CD14-positive monocyte (primary cell): ENCODE results near the gene CEACAM16. TPM values are rescaled to one million over a fixed set of nuclear protein-coding genes. Genes with fewer than 3 reads are reported as not detected.

Source experiments
- DNase-seq, 3 donors: peaks; one replicate each; pipeline ENCODE4 v3.0.0-alpha.2; 2011 to 2022
- H2AFZ ChIP-seq: 2 replicates; pipeline ENCODE4 v1.6.0; 2012; ENCODE audit warnings: mild to moderate bottlenecking, low read depth, low read length, inconsistent platforms; ENCODE audit not compliant: insufficient read depth, poor library complexity, severe bottlenecking
- H3K27ac ChIP-seq, 2 donors: 1 replicate in 1 of 2; 2 replicates in 1 of 2; pipeline ENCODE4 v1.5.1; 2012 to 2013; ENCODE audit warnings: low read length in 2 of 2, control low read depth in 1 of 2, inconsistent platforms in 1 of 2, low read depth in 1 of 2, mild to moderate bottlenecking in 1 of 2
- H3K27me3 ChIP-seq, 2 donors: one replicate each; pipeline versions ENCODE4 v1.6.0 to v1.6.1; 2011 to 2013; ENCODE audit warnings: low read length in 2 of 2; ENCODE audit not compliant: control insufficient read depth in 2 of 2, insufficient read depth in 2 of 2
- H3K36me3 ChIP-seq, 2 donors: replicated peaks in 1 of 2; 1 replicate in 1 of 2; 2 replicates in 1 of 2; pipeline versions ENCODE4 v1.5.1 to v1.6.1; 2012 to 2013; ENCODE audit warnings: low read length in 2 of 2, control low read depth in 1 of 2, inconsistent platforms in 1 of 2, mild to moderate bottlenecking in 1 of 2; ENCODE audit not compliant: insufficient read depth in 2 of 2, control insufficient read depth in 1 of 2
- H3K4me1 ChIP-seq, 2 donors: 1 replicate in 1 of 2; 2 replicates in 1 of 2; pipeline versions ENCODE4 v1.5.1 to v1.6.1; 2012 to 2013; ENCODE audit warnings: low read length in 2 of 2, control low read depth in 1 of 2, inconsistent platforms in 1 of 2, mild to moderate bottlenecking in 1 of 2, moderate library complexity in 1 of 2; ENCODE audit not compliant: insufficient read depth in 2 of 2, control insufficient read depth in 1 of 2
- H3K4me2 ChIP-seq: replicated peaks from 2 replicates; pipeline ENCODE3; 2012; ENCODE audit warnings: low read length, moderate library complexity, mild to moderate bottlenecking; ENCODE audit not compliant: poor library complexity, severe bottlenecking; ENCODE audit errors: extremely low read depth
- H3K4me3 ChIP-seq, 3 experiments: fragments of 200-600 bp in 1 of 3; sonication (generic) in 1 of 3; replicated peaks in 1 of 3; 1 replicate in 2 of 3; 2 replicates in 1 of 3; pipeline ENCODE4 v1.5.1; 2011 to 2013; ENCODE audit warnings: low read length in 3 of 3, mild to moderate bottlenecking in 3 of 3, control low read depth in 2 of 3, low read depth in 2 of 3, inconsistent platforms in 1 of 3, moderate library complexity in 1 of 3
- H3K79me2 ChIP-seq: 2 replicates; pipeline ENCODE4 v1.6.0; 2012; ENCODE audit warnings: mild to moderate bottlenecking, control low read depth, inconsistent platforms, low read length, moderate library complexity; ENCODE audit not compliant: insufficient read depth
- H3K9ac ChIP-seq: 2 replicates; pipeline ENCODE4 v1.6.0; 2017; ENCODE audit warnings: low read length, mild to moderate bottlenecking; ENCODE audit not compliant: insufficient read depth, poor library complexity, severe bottlenecking
- H3K9me3 ChIP-seq, 2 donors: replicated peaks in 1 of 2; 1 replicate in 1 of 2; 2 replicates in 1 of 2; pipeline versions ENCODE4 v1.5.1 to v1.6.1; 2012 to 2013; ENCODE audit warnings: low read length in 2 of 2, control low read depth in 1 of 2; ENCODE audit not compliant: control insufficient read depth in 1 of 2, insufficient read depth in 1 of 2
- H4K20me1 ChIP-seq: 2 replicates; pipeline ENCODE4 v1.6.0; 2012; ENCODE audit warnings: mild to moderate bottlenecking, low read length, control low read depth, moderate library complexity; ENCODE audit not compliant: insufficient read depth
- H3K27ac Mint-ChIP-seq, 7 donors: one replicate each; pipeline ENCODE4 v1.8.0; 2020; ENCODE audit warnings: mild to moderate bottlenecking in 7 of 7, mixed read lengths in 7 of 7, moderate library complexity in 6 of 7, inconsistent platforms in 2 of 7
- H3K27me3 Mint-ChIP-seq, 3 donors: one replicate each; pipeline ENCODE4 v1.8.0; 2021 to 2022; ENCODE audit warnings: low read depth in 3 of 3, mild to moderate bottlenecking in 3 of 3, mixed read lengths in 3 of 3, moderate library complexity in 3 of 3, inconsistent platforms in 1 of 3
- H3K36me3 Mint-ChIP-seq, 2 donors: one replicate each; pipeline ENCODE4 v1.8.0; 2020; ENCODE audit warnings: mixed read lengths in 2 of 2, inconsistent platforms in 1 of 2, mild to moderate bottlenecking in 1 of 2
- H3K4me1 Mint-ChIP-seq: one replicate; pipeline ENCODE4 v1.8.0; 2020; ENCODE audit warnings: mild to moderate bottlenecking, mixed read lengths
- H3K4me3 Mint-ChIP-seq, 2 donors: one replicate each; pipeline ENCODE4 v1.8.0; 2020; ENCODE audit warnings: mild to moderate bottlenecking in 2 of 2, mixed read lengths in 2 of 2, moderate library complexity in 1 of 2
- H3K9me3 Mint-ChIP-seq, 7 donors: one replicate each; pipeline ENCODE4 v1.8.0; 2020 to 2022; ENCODE audit warnings: mixed read lengths in 7 of 7, mild to moderate bottlenecking in 6 of 7, moderate library complexity in 6 of 7, inconsistent platforms in 2 of 7
- CTCF ChIP-seq: fragments of 200-600 bp; IDR thresholded peaks from one replicate; pipeline ENCODE4 v1.8.0; 2022; ENCODE audit warnings: antibody characterized with exemption, mild to moderate bottlenecking
- whole genome bisulfite sequencing: methylation state at CpG from one replicate; pipeline ENCODE4 v1.1.5; 2013; ENCODE audit warnings: missing lambda C conversion rate; ENCODE audit not compliant: insufficient coverage; 5-methylcytosine and 5-hydroxymethylcytosine counted together
- intact Hi-C, 2 donors: fragments of 100-400 bp; cut with micrococcal nuclease; formaldehyde crosslinking; loops; one replicate each; pipeline versions ENCODE4 v1.15.0 to v1.15.1; 2023
- polyA plus RNA-seq, 3 donors: library from polyadenylated mRNA; depleted of rRNA in 1 of 3; unstranded in 2 of 3; stranded (reverse) in 1 of 3; fragments of 300-500 nt in 2 of 3; fragments of >200 nt in 1 of 3; fragmentation: Illumina TruSeq in 2 of 3; gene quantifications; 1 replicate in 2 of 3; 2 replicates in 1 of 3; pipeline ENCODE4 v1.2.3, GENCODE V29; 2012 to 2021

The CEACAM16 gene
- polyA plus RNA-seq, 3 donors = not detected

- Mint-ChIP-seq H3K4me3 (no peak overlapping the region), H3K9me3 (no peaks in the 10 kb centered on the region), H3K27ac (no peak overlapping the region), H3K27me3 (peaks cover 0 to 3% (median 2%) of the 10 kb centered on the region in 3 donors), H3K4me1 (peaks cover 6% of the 10 kb centered on the region), H3K36me3 (peaks cover 61 to 75% of the 10 kb centered on the region in 2 donors)
- no peaks in the 10 kb centered on the region for H4K20me1 ChIP-seq
- H3K4me3 ChIP-seq = no peak overlapping the region
- no peak overlapping the region for H3K27ac ChIP-seq
- no peak overlapping the region for H3K4me2 ChIP-seq
- no peaks in the 10 kb centered on the region for H3K9me3 ChIP-seq
- no peaks in the 10 kb centered on the region for H3K27me3 ChIP-seq
- no peak for DNase-seq
- no peak overlapping the region for H3K9ac ChIP-seq
- no peaks in the 10 kb centered on the region for H3K79me2 ChIP-seq
- no peak for TF ChIP-seq CTCF
- WGBS = 91% methylated on average over 3 of the region's 4 CpGs
- H3K4me1 ChIP-seq = no peaks in the 10 kb centered on the region
- intact Hi-C loops = no loop called here
- no peak overlapping the region for H2AFZ ChIP-seq
- H3K36me3 ChIP-seq = peaks cover 62 to 83% of the 10 kb centered on the region in 2 donors
Observed at GRCh38 chr19:44660081-44660480, 38.9 kb upstream of the CEACAM16 start.

DNA sequence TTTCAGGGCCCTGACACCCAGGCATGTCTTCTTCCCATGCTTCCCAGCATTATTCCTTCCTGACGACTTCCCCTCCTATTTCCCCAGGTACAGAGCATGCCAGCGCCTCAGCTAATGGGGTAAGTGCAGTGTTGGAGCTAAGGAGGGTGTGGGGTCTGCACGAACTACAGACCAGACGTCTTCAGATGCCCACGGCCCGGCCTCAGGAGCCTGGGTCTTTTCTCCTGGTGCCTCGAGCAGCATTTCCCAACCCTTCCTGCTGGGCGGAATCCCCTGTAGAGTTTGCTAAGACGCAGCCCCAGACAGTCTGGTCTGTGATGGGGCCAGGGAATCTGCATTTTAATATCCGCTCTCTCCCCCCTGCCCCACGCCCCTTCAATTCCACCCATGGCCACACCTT, 37.7 kb upstream of the CEACAM16 start:
- Histone ChIP-seq H3K9ac (no peak overlapping the region), H3K4me2 (no peak overlapping the region), H3K27ac (no peak overlapping the region), H4K20me1 (no peaks in the 10 kb centered on the region), H3K4me3 (no peak overlapping the region), H3K9me3 (no peaks in the 10 kb centered on the region), H3K4me1 (no peaks in the 10 kb centered on the region), H3K27me3 (no peaks in the 10 kb centered on the region), H3K36me3 (peaks cover 52 to 71% of the 10 kb centered on the region in 2 donors), H3K79me2 (no peaks in the 10 kb centered on the region), H2AFZ (no peak overlapping the region)
- Mint-ChIP-seq H3K9me3 (no peaks in the 10 kb centered on the region), H3K4me1 (peaks cover 6% of the 10 kb centered on the region), H3K36me3 (peaks cover 52 to 63% of the 10 kb centered on the region in 2 donors), H3K27me3 (peaks cover 0 to 6% (median 1%) of the 10 kb centered on the region in 3 donors), H3K4me3 (no peak overlapping the region), H3K27ac (no peak overlapping the region)
- intact Hi-C loops = no loop called here
- no peak for DNase-seq
- TF ChIP-seq CTCF = no peak
- WGBS = no CpG with 5 or more reads among the region's 11 CpGs
